Stimulated activated effector memory CD8-positive, alpha-beta T cell treated with anti-CD3 and anti-CD28 coated beads, Interleukin-12 subunit alpha, Interleukin-12 subunit beta, amount 100 ng/mL, for 72 hours (primary cell): ENCODE results near the gene MAOA.
A peak's percentile ranks its signal among the peaks of the same experiment; 100 is the strongest.
"Not testable (repeated sequence)": the region's sequence is repeated elsewhere in the genome, so short reads cannot be mapped to it uniquely, and the experiment has no call there.

ENCODE experiments used
- ATAC-seq: fragments of 150-1000 bp; cut with Tn5 transposase; 2 replicates; pipeline ENCODE4 v1.10.0; 2021
- DNase-seq, 2 donors: peaks; one replicate each; pipeline ENCODE4 v3.0.0; 2021 to 2022; ENCODE audit warnings: low spot score in 2 of 2
- H3K27ac Mint-ChIP-seq: one replicate; pipeline ENCODE4 v1.8.0; 2022; ENCODE audit warnings: mild to moderate bottlenecking, mixed read lengths
- H3K36me3 Mint-ChIP-seq: one replicate; pipeline ENCODE4 v1.8.0; 2022; ENCODE audit warnings: mild to moderate bottlenecking, mixed read lengths
- H3K4me1 Mint-ChIP-seq: one replicate; pipeline ENCODE4 v1.8.0; 2022; ENCODE audit warnings: mixed read lengths
- H3K4me3 Mint-ChIP-seq: one replicate; pipeline ENCODE4 v1.8.0; 2022; ENCODE audit warnings: mild to moderate bottlenecking, mixed read lengths
- H3K9me3 Mint-ChIP-seq: one replicate; pipeline ENCODE4 v1.8.0; 2022; ENCODE audit warnings: mixed read lengths

The MAOA gene

DNA sequence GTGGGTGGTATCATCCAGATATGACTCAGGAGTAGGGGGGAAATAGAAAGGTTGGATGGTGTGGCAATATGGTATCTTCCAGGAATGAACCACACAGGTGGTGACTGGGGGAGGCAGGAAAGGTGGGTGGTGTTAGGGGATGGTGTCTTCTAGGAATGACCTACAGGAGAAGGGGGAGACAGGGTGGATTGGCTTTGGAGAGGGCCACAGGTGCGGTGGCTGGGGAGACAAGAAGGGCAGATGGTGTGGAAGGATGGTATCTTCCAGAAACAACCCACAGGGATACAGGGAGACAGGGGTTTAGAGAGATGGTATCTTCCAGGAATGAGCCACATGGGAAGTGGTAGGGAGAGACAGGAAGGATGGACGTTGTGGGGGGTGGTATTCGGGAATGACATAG, 64.0 kb downstream of the MAOA start:
- Mint-ChIP-seq H3K36me3 (no peaks in the 10 kb centered on the region), H3K9me3 (no peaks in the 10 kb centered on the region), H3K4me3 (no peak overlapping the region), H3K4me1 (peaks cover 6% of the 10 kb centered on the region), H3K27ac (no peak overlapping the region)
- ATAC-seq (no peak), DNase-seq (no peak)

DNA sequence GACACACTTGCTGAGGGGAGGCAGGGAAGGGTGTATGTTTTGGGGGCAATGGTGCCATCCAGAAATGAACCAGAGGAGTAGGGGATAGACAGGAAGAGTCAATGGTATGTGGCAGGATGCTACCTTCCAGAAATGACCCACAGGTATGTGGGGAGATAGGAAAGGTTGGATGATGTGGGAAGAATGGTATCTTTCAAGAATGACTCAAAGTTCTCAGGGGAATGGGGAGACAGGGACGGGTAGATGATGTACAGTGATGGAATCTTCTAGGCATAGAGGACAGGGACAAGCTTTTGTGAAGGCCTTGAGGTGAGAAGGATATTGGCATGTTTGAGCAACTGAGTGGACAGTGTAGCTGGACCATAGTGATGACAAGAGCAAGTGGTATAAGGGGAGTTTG, 64.9 kb downstream of the MAOA start:
- Mint-ChIP-seq H3K27ac (no peak overlapping the region), H3K36me3 (no peaks in the 10 kb centered on the region), H3K9me3 (no peaks in the 10 kb centered on the region), H3K4me1 (peaks cover 6% of the 10 kb centered on the region), H3K4me3 (no peak overlapping the region)
- DNase-seq (no peak), ATAC-seq (no peak)

DNA sequence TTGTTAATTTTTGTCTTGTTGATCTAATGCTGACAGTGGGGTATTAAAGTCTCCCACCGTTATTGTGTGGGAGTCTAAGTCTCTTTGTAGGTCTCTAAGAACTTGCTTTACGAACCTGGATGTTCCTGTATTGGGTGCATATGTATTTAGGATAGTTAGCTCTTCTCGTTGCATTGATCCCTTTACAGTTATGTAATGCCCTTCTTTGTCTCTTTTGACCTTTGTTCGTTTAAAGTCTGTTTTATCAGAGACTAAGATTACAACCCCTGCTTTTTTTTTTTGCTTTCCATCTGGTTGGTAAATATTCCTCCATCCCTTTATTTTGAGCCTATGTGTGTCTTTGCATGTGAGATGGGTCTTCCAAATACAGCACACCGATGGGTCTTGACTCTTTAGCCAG, 69.1 kb downstream of the MAOA start:
- H3K4me1 Mint-ChIP-seq, H3K36me3 Mint-ChIP-seq: not testable (repeated sequence)
- H3K4me3 Mint-ChIP-seq, result peak overlapping the region; percentile 16

DNA sequence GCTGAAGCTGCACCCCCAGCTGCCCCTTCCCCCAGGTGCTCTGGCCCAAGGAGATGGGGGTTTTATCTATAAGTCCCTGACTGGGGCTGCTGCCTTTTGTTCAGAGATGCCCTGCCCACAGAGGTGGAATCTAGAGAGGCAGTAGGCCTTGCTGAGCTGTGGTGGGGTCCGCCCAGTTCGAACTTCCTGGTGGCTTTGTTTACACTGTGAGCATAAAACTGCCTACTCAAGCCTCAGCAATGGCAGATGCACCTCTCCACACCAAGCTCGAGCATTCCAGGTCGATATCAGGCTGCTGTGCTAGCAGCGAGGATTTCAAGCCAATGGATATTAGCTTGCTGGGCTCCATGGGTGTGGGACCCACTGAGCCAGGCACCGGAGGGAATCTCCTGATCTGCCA, 71.2 kb downstream of the MAOA start:
- H3K4me3 Mint-ChIP-seq, H3K27ac Mint-ChIP-seq, DNase-seq, H3K9me3 Mint-ChIP-seq, ATAC-seq, H3K4me1 Mint-ChIP-seq, H3K36me3 Mint-ChIP-seq: not testable (repeated sequence)

More for the DNA sequence above, 69.1 kb downstream of the MAOA start:
- ATAC-seq, H3K27ac Mint-ChIP-seq, DNase-seq, H3K9me3 Mint-ChIP-seq: not testable (repeated sequence)

DNA sequence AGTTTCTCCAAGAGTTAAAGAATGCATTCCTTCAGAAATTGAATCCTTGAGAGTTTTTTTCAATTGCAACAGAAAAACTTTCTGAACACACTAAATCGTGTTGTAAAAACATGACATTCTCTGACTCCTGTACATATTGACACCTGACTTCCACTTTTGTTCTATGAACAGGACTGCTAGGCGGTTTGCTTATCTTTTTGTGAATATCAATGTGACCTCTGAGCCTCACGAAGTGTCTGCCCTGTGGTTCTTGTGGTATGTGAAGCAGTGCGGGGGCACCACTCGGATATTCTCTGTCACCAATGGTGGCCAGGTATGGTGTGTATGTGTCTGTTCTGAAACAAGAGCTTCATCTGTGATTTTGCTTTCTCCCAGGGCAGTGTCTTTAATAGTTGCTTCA, 71.9 kb downstream of the MAOA start:
- Mint-ChIP-seq H3K36me3 (no peaks in the 10 kb centered on the region), H3K9me3 (no peaks in the 10 kb centered on the region), H3K27ac (no peak overlapping the region), H3K4me3 (no peak overlapping the region), H3K4me1 (peaks cover 6% of the 10 kb centered on the region)
- no peak for ATAC-seq
- DNase-seq, result no peak

DNA sequence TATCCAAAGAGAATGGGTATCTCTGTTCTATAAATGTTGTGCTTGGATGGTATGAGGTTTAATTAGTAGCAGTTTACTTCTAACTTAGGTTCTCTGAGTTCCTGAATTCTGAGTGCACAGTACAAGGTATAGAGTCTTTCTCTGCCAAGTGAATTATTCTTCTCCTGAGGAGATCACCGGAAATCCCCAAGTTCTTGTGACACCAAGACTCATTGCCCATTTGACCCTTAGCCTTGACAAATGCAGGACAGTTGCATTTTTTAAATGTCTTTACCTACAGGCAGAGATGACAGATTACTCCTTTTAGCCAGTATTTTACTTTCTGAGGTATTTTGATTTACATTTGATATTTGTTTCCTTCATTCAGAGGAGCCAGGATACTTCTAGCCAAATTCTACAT, 72.9 kb downstream of the MAOA start:
- Mint-ChIP-seq H3K36me3 (no peaks in the 10 kb centered on the region), H3K4me3 (no peak overlapping the region), H3K9me3 (no peaks in the 10 kb centered on the region), H3K4me1 (peaks cover 6% of the 10 kb centered on the region), H3K27ac (no peak overlapping the region)
- ATAC-seq (no peak), DNase-seq (no peak)

DNA sequence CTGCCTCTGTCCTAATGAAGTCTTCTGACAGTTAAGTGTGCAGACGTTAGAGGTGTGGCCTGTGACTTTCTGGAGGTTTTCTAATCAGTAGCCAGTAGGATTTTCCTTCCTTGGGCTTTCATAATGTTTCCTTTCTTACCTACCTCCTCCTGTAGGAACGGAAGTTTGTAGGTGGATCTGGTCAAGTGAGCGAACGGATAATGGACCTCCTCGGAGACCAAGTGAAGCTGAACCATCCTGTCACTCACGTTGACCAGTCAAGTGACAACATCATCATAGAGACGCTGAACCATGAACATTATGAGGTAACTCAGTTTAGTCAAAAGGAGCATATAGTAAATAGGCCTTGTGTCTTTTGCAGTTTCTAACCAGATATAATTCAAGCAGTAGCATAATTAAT, 75.0 kb downstream of the MAOA start:
- H3K9me3 Mint-ChIP-seq, result no peaks in the 10 kb centered on the region
- no peak overlapping the region for H3K27ac Mint-ChIP-seq
- no peak for DNase-seq
- H3K4me1 Mint-ChIP-seq, result no peaks in the 10 kb centered on the region
- no peaks in the 10 kb centered on the region for H3K36me3 Mint-ChIP-seq
- ATAC-seq, result no peak
- H3K4me3 Mint-ChIP-seq, result no peak overlapping the region

DNA sequence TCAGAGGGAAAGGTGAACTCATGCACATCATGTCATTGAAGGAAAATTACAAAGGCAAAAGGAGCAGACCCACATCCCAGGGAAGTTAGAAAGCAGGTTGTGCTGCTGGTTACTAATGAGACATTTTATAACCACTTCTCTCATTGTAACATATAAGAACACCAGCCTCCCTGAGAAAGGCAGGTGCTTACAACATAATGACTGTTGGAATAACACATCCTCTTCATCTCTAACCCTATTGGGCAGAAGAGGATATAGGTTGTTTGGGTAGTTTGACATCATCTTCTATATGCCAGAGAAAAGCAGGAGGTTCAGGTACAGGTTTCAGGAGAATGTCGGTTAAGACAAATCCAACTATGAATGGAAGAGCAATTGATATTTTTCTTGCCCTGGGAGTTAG, 77.6 kb downstream of the MAOA start:
- Mint-ChIP-seq H3K4me3 (no peak overlapping the region), H3K36me3 (no peaks in the 10 kb centered on the region), H3K9me3 (no peaks in the 10 kb centered on the region), H3K27ac (no peak overlapping the region), H3K4me1 (no peaks in the 10 kb centered on the region)
- ATAC-seq (no peak), DNase-seq (no peak)

DNA sequence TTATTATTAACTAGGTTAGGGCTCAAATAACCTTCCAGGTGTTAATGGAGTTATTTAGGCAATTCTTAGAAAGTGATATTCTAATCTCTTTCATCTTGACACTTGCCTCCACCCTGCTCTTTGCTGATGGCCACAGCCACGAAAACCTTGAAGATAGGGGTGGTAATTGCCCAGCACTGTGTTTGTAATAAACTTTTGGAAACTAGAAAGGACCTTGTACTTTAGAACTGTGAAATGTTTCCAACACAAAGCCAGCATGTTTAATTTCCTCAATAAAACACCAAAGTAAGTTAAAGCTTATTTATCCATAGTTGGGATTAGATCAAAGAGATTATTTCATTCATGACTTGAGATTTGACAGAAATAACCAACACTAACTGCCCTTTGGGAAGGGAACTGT, 78.3 kb downstream of the MAOA start:
- DNase-seq, result no peak
- no peak for ATAC-seq
- Mint-ChIP-seq H3K27ac (no peak overlapping the region), H3K4me1 (no peaks in the 10 kb centered on the region), H3K4me3 (no peak overlapping the region), H3K36me3 (no peaks in the 10 kb centered on the region), H3K9me3 (no peaks in the 10 kb centered on the region)

DNA sequence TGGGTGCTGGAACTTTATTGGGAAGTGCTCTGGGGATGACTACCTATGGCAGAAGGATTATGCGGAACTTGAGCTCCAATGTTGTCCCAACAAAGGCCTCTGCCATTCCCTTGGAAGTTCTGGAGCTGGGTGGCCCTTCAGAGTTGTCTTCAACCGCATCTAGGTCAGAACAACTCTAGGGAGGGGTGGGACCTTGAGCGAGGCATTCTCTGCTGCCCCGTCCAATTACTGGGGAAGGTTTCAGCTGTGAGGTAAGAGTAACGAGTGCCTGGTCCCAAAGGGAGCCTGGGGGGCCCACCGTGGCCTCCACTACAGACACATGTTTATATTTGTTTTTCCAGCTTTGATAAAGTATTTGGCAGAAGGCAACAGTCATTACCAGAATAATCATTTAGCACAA, 79.4 kb downstream of the MAOA start:
- DNase-seq, result no peak
- ATAC-seq, result no peak
- Mint-ChIP-seq H3K4me1 (no peaks in the 10 kb centered on the region), H3K9me3 (no peaks in the 10 kb centered on the region), H3K36me3 (no peaks in the 10 kb centered on the region), H3K27ac (no peak overlapping the region), H3K4me3 (no peak overlapping the region)

DNA sequence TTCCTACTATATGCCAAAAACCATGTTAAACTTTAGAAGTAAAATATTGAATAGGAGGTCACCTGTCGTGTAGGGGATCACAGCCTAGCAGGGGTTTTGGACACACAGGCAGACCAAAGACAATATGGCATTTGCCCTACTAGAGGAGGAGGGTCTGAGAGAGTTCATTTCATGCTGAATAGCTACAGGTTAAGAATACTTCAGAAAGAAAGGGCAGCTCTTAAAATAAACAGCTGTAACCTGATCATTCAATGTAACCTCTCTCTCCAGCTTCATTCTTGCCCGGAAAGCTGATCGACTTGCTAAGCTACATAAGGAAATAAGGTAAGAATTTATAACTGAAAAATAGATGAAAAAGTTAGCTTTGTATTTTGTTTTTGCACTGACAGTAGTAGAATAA, 79.9 kb downstream of the MAOA start:
- no peaks in the 10 kb centered on the region for H3K9me3 Mint-ChIP-seq
- H3K4me3 Mint-ChIP-seq, result no peak overlapping the region
- H3K4me1 Mint-ChIP-seq, result no peaks in the 10 kb centered on the region
- DNase-seq (no peak), ATAC-seq (no peak)
- no peak overlapping the region for H3K27ac Mint-ChIP-seq
- H3K36me3 Mint-ChIP-seq, result no peaks in the 10 kb centered on the region

DNA sequence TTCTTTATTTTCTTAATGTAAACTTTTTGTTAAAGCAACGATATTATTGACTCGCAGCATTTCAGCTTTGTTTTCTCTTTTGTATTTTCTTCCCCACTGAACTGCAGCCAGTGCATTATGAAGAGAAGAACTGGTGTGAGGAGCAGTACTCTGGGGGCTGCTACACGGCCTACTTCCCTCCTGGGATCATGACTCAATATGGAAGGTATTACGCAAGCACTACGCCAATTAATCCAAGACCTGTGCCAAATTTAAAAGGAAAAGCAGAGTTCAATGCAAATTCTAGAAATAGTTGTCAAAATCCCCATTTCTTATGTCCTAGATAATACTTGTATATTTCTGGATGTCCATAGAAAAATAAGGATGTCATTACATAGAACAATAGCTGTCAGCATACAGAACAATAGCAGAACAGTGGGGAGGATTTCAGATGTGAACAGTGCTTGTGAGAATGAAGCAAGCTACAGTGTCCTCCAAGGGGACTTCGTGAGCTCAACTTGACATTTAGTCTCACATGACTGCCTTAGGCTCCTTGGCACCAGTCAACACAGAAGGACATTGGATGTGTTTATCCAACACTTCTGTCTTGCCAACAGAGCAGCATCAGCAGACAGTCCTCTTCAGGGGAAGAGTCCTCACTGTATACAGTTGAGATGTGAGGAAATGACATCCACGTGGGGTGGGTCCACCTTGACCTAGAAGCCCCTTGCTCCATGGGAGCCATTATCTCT, 85.9 kb downstream of the MAOA start:
- no peak overlapping the region for H3K27ac Mint-ChIP-seq
- no peaks in the 10 kb centered on the region for H3K36me3 Mint-ChIP-seq
- ATAC-seq, result no peak
- H3K4me3 Mint-ChIP-seq, result no peak overlapping the region
- no peaks in the 10 kb centered on the region for H3K4me1 Mint-ChIP-seq
- no peaks in the 10 kb centered on the region for H3K9me3 Mint-ChIP-seq
- DNase-seq, result no peak

DNA sequence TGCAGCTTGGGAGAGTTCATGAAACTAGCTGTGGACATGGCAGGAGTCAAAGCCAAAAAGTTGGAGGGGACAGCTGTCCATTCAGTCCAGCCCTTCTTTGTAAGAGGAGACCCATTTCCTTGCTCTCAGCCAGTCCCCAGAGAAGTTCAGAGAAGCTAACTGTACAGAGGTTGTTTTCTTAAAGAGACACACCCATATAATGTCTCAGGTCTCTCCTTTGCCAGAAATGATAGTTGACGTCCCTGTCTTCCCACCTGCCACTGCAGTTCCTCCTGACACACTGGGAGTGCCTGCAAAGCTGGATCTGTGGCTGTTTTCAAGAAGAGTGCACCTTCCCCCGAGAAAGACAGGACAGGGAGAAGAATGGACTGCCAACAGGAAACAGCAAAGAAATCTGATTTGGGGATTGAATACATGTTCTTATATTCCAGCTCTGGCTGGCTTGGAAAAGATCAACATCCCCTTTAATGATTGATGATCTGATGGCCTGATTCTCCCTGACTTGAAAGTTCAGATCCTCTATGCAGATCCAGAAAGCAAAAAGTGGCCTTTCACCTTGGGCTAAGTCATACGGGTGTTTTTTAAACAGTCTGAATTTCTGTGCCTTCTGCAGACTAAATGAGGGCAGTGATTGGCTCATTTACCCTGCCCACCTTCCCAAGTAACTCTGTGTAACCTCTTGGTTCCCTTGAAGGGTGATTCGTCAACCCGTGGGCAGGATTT, 87.2 kb downstream of the MAOA start:
- Mint-ChIP-seq H3K4me3 (no peak overlapping the region), H3K9me3 (no peaks in the 10 kb centered on the region), H3K4me1 (no peaks in the 10 kb centered on the region), H3K36me3 (no peaks in the 10 kb centered on the region), H3K27ac (no peak overlapping the region)
- DNase-seq, result no peak
- no peak for ATAC-seq

DNA sequence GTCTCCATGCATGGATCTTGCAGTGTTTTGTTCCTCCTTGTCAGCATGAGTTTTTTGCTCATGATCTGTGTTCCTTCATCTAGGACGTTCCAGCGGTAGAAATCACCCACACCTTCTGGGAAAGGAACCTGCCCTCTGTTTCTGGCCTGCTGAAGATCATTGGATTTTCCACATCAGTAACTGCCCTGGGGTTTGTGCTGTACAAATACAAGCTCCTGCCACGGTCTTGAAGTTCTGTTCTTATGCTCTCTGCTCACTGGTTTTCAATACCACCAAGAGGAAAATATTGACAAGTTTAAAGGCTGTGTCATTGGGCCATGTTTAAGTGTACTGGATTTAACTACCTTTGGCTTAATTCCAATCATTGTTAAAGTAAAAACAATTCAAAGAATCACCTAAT, 88.2 kb downstream of the MAOA start:
- Mint-ChIP-seq H3K4me3 (no peak overlapping the region), H3K4me1 (no peaks in the 10 kb centered on the region), H3K27ac (no peak overlapping the region), H3K9me3 (no peaks in the 10 kb centered on the region), H3K36me3 (no peaks in the 10 kb centered on the region)
- DNase-seq, result no peak
- no peak for ATAC-seq

DNA sequence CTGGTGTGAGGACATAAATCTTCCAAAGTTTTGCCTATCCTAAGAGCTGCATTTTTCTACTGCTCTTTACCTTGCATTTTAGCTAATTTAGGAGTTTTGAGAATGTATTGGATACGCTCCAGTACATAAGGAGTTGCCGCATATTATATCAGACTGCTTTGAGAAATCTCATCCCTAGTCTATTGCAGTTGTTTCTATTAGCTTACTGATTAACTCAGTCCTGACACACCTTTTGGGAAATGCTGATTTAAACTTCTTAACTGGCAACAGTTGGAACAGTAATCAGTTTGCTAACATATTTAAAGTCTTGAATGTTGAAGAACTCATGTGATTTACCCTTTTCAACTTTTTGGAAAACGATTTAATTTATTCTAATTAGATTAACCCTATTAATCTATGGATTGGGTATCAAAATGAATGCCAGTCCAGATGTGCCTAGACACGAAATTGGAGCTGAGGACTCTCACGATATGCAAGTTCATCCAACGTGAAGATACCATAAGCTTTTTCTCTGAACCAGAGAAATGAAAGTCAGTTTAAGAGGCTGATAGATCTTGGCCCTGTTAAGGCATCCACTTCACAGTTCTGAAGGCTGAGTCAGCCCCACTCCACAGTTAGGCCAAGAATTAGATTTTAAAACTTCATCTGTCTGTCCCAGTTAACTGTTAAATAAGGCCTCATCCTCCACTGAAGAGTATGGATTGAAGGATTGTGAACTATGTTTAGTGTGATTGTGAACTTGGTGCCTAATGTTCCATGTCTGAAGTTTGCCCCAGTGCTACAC, 90.0 kb downstream of the MAOA start:
- Mint-ChIP-seq H3K4me3 (no peak overlapping the region), H3K4me1 (no peaks in the 10 kb centered on the region), H3K27ac (no peak overlapping the region), H3K9me3 (no peaks in the 10 kb centered on the region), H3K36me3 (no peaks in the 10 kb centered on the region)
- no peak for DNase-seq
- ATAC-seq, result no peak

DNA sequence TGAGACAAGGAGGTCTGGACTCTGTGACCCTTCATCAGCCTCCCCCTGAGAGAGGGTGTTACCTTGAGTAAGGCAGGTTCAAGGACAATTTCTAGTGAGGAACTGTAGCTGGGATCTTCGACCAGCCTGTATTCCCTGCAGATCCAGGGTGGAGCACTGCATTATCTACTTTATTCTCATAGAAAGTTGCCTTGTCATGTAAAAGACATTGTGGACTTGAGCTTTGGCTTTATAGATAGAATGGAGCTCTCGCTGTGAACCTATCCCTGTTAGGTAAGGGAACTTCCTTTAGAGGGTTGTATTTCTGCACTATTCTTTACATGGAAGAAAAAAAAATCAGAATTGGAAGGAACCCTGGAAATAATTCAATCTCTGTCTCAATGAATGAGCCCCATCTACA, 91.4 kb downstream of the MAOA start:
- no peak for ATAC-seq

More for the DNA sequence above, 91.4 kb downstream of the MAOA start:
- DNase-seq, result no peak
- Mint-ChIP-seq H3K27ac (no peak overlapping the region), H3K4me3 (no peak overlapping the region), H3K9me3 (no peaks in the 10 kb centered on the region), H3K36me3 (no peaks in the 10 kb centered on the region), H3K4me1 (no peaks in the 10 kb centered on the region)
